ENCODE data around the gene ZNF664.

The ZNF664 gene

DNA sequence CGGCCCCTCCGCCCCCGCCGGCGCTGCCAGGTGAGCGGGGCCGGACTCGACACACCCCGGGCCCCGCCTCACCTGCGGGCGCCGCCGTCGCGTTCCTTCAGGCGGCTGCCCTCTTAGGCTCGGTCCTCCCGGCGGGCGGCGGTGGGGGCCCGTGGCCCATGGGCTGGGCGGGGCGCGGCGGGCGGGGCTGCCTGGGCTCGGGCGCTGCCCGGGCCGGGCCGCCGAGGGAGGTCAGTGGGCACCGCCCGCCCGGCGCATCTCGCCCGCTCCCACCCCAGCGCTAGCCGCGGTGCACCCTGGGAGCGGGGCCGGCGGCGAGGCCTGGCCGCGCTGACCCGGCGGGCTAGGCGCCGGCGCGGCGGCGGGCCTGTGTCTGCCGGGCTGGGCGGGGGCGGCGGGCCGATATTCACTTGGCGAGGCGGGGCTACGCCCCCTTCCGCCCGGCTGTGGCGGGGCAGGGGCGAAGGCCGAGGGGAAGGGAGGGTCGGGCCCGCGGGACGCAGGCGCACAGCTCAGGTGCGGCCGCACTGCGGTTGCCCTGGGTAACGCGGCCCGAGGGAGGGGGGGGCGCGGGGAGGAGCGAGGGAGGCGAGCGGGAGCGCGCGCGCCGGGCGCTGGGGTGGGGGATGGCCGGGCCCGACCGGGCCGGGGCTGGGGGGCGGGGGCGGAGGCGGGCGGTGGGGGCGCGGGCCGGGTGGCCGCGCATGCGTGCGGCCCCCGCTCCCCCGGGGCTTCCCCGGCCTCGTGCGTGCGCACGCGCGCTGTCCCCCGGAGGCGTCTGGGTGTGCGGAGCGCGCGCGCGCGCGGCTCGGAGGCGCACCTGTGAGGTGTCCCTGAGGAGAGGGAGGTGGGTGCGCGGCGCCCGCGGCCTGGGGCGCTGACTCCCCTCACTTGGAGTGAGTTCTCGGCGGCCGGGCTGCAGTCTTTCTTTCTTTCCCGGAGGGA is at the start of gene ZNF664, which contains the start of gene CCDC92:
Gene ZNF664 (plus strand): TSS at position 759 of the 945 bp plus-strand sequence. CDS start 38,930 bp downstream, outside the sequence.
Gene CCDC92 (minus strand): TSS at position 375 of the 945 bp plus-strand sequence. CDS start 28,526 bp downstream, outside the sequence.
- peak; percentile 89 to 94 for DNase-seq (ENCODE audit: low read depth in 2 of 2)

DNA sequence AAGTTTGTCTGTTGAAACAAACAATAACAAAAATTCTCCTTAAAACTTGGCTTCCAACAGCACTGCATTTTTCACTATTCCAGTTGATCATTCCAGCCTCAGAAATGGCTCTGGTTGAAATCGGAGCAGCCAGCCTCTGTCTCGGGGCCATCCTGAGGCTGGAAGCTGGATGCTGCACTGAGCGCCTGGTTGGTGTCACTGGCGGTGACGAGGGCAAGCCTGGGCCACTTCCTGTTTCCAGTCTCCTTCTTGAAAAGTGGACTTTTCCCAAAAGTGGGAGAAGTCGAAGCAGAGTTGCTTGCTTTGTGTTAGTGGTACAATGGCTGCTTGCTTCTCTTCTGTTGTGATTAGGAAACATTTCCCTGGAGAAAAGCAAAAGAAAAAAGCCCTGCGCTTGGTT is 49.1 kb upstream of the ZNF664 start:
- no peak for DNase-seq (ENCODE audit: low read depth in 2 of 2)

DNA sequence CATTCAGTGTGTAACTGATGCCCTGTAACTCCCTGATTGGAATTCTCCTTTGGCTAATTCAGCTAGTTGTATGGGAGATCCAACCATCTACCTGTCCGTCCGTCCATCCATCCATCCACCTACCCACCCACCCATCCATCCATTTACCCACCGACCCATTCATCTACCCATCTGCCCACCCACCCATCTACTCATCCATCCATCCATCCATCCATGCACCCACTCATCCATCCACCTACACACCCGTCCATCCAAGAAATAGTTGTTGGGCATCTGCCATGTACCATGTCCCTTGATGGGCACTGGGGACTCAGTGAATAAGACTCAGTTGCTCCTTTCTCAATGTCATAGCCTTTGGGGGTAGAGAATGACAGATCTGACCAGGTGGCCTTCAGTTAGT is 48.5 kb upstream of the ZNF664 start:
- DNase-seq (ENCODE audit: low read depth in 2 of 2) = no peak

DNA sequence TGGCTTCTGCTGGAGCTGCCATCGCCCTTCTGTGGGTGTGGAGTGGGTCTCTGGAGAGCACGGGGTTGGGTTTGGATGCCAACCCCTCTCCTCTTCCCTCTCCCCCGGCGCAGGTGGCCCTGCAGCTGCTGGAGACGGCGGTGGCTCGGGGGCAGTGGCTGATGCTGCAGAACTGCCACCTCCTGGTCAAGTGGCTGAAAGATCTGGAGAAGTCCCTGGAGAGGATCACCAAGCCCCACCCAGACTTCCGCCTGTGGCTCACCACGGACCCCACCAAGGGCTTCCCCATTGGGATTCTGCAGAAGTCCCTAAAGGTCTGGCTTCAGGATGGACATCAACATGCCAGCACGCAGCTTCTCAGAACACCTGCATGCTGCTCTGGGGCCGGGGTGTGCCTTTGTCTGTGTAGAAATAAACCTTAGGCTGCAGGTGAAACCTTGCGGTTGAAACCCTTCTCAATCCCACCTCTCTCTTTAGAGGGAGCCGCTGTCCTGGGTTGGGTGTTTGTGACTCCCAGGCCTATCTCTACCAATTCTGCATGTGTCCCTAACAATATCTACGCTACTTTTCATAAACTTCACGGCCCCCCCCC is 44.6 kb upstream of the ZNF664 start:
- no peak for DNase-seq (ENCODE audit: low read depth in 2 of 2)

DNA sequence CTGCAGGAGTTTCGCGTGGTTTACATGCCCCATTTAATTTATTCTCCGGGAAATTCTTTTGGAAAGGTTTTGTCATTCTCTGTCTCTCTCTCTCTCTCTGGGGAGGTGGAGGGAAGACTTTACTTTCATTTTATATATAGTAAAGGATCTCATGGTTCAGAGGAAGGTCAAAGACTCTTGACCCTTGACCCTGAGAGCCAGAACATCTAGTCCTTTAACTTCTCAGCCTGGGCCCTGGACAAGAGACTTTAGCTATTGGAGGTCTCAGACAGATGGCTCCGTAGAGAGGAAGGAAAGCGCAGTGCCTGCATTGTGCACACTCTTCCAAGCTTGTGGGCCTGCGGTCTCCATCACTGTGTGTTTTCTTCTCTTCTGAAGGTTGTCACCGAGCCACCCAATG is 44.1 kb upstream of the ZNF664 start:
- DNase-seq (ENCODE audit: low read depth in 2 of 2) = no peak

DNA sequence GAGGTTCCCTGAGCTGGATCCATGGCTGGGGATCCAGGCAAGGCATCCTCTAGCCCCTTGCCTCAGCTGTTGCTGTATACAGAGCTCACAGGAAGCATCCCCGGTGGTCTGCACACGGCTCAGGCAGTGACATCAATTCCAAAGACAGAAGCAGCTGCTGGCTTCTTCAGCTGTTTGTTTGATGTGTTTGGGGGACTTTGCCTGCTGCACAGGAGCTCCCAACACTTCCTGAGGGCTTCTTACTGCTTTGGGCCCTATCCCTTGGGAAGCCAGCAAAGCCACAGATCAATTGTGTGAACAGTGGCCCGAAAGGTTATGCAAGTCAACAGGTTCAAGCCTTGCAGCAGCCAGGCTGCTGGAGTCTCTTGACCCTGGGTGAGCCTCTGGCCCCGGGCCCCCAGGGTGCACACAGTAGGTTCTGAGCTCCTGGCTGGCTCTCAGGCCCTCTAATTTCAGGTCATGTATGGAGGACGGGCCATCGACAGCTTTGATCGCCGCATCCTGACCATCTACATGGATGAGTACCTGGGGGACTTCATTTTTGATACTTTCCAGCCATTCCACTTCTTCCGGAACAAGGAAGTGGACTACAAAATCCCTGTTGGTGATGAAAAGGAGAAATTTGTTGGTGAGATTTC is 43.0 kb upstream of the ZNF664 start:
- no peak for DNase-seq (ENCODE audit: low read depth in 2 of 2)

DNA sequence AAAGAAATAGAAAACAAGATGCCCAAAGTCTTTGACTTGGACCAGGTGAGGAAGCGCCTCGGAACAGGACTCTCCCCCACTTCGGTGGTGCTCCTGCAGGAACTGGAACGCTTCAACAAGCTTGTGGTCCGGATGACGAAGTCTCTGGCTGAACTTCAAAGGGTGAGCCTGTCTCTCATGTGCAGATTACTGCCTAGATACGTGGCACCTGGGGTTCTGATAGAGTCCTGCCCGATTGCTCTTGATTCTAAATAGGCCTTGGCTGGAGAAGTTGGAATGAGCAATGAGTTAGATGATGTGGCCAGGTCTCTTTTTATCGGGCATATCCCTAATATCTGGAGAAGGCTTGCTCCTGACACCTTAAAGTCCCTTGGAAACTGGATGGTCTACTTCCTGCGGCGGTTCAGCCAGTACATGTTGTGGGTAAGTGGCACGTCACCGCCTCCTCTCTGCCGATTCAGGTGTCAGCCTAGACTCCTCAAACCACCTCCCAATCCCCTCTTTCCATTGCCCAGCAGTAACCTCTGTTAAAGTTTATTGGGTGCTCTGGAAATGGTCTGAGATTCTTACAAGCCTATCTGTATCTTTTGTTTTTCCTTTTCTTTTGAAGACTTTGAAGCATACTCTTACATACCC is 41.2 kb upstream of the ZNF664 start:
- DNase-seq (ENCODE audit: low read depth in 2 of 2) = peak in 1 of 2 donors; percentile 18

DNA sequence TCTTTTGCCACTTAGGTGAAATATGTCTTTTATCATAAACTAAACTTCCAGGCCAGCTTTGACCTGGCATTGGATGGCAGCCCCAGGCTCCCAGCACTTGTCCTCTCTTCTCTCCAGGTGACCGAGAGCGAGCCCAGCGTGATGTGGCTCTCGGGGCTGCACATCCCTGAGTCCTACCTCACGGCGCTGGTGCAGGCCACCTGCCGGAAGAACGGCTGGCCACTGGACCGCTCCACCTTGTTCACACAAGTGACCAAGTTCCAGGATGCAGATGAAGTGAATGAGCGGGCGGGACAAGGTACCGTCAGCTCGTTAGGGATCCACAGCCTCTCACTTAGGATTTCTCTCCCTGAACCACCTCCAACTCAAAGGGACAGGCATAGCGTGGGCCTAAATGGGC is 39.8 kb upstream of the ZNF664 start:
- no peak for DNase-seq (ENCODE audit: low read depth in 2 of 2)

DNA sequence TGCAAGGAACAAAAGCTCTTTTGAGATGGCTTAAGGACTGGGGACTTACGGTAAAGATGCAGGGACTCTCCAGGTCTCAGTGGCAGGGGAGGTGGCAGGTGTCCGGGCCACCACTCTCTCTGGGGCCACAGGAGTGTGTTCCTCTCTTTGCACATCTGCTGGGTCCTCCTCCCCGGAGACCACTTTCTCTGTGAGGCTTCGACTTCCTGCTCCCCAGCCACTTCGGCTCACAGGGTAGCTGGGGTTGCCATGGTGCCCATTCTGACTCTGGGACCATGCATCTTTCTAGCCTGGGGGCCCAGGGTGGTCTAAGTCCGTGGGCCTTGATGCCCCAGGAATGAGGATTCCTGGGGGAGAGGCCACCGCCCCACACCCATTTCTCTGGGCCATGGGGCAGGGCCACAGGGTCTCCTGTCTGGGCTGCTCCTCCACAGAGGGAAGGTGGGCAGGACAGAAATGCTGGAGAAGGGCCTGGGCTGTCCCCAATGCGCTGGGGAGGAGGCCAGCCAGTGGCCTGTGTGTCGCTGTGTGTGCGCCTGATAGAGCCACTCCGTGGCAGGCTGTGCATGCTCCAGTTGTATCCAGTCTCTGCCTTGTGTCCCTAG is 38.9 kb upstream of the ZNF664 start:
- no peak for DNase-seq (ENCODE audit: low read depth in 2 of 2)

DNA sequence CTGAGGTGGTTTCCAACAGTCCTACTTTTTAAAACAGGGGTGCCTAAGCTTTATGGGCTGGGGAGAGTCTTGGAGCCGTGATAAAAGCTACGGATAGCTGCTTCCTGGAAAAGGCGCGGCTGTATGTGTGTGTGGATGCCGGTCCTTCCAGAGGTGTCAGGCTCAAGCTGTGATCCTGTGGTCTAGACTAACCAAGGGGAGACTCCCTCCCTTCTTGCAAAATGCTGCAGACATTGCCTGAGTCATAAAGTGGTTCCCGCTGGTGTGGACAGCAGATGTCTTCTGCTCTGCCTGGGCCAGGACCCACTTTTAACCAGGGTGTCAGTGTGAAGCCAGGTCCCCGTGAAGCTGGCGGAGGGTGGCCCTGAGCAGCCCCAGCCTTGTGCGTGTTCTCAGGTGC is 38.2 kb upstream of the ZNF664 start:
- DNase-seq (ENCODE audit: low read depth in 2 of 2) = no peak

DNA sequence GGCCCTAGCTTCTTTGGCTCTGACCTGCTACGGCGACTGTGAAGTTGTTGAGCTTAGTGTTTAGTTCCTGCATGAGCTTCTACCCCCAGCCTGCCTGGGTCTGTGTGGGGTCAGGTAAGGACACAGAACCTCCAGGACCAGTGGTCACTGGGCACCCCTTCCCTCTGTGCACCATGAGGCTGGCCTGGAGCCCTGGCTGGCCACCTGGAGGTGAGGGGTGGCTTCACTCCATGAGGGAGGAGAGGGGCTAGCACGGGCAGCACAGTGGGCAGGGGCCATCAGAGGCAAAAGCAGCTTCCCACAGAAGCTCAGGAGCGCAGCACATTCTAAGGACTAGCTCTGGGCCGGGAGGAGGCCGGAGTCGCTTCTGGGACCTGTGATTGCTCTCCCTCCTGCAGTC is 37.1 kb upstream of the ZNF664 start:
- no peak for DNase-seq (ENCODE audit: low read depth in 2 of 2)

DNA sequence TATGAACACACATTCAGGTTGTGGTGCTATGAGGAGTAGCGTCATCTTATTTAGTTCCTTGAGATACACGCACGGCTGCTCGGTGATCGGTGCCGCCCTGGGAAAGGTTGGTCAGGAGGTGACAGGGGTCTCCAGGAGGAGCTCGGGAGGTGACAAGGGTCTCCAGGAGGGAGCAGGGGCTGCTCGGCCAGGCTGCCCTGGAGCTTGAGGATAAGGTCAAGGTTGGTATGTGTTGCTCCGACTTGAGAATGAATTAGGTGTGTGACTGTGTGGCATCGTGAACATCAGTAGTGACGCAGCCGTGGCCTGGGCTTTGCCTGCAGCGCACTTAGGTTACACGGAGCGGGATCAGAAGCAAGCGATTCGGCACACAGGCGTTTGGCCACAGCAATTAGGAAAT is 36.5 kb upstream of the ZNF664 start:
- no peak for DNase-seq (ENCODE audit: low read depth in 2 of 2)

DNA sequence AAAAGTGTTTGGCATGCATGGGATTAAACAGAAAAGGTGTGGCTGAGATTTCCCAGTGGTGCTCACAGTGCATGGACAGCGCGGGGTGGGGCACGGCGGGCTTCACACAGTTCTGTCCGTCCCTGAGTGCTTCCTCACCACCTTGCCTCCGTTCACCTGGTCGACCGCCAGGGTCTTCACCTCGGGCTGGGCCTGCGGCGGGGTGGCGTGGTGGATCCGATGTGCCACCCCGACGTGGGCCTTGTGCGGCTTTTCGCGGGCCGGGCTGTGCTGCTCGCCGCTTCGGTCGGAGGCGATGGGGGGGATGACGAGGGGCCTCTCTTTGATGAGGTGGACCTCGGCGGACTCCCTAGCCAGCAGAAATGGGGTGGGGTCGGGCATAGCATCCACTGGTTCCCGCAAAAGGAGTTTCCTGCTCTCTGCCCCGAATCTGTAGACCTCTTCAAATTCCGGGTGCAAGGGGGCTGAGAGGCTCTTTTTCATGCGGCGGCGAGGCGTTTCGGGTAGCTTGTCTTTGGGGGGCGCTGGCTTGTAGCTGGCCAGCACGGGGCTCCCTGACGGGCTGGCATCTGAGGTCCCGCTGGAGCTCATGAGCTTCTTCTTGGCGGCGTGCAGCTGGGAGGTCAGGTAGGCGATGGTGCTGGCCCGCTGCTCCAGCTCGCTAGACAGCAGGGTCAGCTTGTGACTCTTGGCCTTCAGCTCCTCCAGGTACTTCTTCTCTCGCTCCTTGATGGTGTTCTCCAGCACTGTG is 35.9 kb upstream of the ZNF664 start:
- no peak for DNase-seq (ENCODE audit: low read depth in 2 of 2)

DNA sequence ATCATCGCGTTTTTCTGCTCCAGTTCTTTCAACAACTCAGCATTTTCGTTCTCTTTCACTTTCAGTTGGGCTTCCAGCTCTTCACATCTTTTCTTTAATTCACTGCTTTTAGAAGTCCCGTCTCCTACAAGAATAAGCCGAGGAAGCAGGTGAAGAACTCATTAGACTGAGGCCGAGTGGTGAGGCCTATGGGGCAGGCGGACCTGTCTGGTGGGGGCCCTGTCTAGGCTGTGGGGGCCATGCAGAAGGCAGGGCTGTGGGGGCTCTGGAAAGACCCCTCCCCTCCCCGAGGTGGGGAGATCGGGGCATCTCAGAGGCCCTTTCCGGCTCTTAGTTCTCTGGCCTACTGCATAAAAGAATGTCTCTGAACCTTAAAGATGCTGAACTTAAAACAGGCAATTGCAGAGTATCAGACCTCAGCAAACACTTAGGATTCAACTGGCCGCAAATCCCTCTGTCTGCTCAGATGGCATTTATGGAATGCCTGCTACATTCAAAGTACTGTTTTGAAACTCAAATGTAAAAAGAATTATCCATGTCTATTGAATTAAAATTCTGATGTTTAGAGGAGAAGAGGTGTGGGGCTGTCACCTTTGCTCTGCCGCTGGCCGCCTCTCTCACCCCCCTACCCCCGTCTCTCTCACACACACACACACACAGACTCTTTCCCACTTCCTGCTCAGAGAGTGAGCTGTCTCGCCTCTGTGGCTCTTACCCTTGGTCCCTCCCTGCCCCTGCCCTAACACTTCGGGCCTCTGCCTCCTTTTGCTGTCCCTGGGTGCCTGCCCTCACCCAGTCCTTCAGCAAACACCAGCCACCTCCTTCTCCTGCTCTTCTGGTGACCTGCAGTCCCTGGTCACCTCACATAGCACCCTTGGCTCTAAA is 35.1 kb upstream of the ZNF664 start:
- DNase-seq (ENCODE audit: low read depth in 2 of 2) = peak in 1 of 2 donors; percentile 22

DNA sequence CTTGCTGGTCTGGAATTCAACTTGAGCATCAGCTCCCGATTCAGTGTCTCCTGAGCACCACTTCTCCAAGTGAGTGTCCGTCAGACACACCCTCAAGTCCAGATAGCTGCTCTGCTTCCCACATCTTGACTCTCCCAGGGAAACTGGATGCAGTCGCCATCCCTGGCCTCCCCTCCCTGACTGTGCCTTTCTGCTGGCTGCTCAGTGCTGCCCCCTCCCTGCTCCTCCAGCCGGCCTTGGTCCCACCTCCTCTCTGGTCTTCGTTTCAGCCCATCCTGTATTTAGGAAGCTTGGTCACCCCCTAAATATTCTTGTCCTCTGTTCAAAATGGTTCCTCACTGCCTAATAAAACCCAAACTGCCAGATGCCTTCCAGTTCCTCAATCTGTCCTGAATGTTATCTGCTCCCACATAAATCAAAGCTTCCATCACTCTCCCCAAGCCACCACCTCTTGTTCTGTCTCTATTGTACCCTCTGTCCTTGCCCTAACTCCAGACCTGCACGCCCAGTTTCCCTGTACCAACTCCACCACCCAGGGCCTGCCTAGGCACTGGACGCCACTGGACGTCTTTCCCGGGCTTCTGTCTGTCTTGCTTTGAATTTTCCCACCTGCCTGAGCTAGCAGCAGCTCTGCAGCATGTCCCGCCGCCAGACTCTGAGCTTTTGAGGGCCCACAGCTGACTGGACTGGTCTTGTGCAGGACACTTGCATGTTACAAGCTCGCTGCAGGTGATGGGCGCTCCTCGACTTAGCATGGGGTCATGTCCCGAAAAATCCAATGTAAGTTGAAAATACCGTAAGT is 34.1 kb upstream of the ZNF664 start:
- no peak for DNase-seq (ENCODE audit: low read depth in 2 of 2)

DNA sequence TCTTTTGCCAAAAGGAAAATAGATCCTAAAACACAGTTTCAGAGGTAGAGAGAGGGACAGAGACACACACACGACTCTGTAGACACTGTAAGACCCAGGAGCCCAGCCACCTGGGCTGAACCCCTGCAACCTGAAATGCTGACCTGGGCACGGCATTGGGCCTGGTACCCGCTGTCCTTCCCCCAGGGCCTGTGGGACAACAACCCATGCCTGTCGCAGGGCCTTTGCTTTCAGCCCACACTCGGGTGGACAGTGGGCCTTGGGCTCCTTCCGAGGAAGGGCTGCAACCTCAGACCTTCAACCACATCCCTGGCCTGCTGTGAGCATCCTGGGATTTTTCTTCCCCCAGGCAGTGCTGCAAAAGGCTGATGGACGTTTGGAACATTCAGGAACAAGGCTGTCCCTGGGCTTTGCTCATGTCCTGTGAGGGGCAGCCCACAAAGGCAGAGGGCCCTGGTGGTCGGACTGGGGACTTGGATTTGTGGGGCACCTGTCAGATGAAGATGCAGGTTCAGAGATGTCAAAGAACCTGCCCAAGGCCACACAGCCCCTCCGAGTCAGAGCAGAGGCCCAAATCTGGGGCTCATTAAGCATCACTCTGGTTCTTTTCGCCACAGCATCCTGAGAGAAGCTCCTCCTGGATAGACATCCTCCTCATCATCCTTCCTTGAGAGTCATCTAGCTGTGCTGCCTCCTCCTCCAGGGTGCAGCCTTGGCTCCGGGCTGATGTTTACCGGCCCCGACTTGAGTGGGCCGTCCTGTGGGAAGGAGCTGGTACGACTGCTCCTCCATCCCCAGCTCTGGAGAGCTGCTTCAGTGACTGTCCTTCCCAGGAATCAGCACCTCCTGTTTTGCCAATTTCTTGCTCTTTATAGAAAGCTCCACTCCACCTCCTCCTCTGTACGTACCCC is 33.0 kb upstream of the ZNF664 start:
- no peak for DNase-seq (ENCODE audit: low read depth in 2 of 2)

DNA sequence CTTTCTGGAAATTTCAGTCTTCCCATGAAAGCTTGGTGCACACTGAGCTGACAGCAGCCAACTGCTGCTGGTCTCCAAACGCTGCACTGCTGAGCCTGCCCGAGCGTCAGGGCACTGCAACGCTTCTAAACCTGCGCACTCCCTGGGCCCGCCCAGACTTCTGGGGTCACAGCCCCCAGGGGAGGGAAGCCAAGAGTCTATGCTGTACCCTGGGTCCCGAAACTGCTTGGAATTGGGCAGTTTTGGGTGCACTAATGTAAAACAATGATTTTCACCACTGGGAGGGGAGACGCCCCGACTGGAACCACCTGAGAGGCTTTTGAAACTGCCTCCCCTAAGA is 32.4 kb upstream of the ZNF664 start:
- DNase-seq (ENCODE audit: low read depth in 2 of 2) = no peak

DNA sequence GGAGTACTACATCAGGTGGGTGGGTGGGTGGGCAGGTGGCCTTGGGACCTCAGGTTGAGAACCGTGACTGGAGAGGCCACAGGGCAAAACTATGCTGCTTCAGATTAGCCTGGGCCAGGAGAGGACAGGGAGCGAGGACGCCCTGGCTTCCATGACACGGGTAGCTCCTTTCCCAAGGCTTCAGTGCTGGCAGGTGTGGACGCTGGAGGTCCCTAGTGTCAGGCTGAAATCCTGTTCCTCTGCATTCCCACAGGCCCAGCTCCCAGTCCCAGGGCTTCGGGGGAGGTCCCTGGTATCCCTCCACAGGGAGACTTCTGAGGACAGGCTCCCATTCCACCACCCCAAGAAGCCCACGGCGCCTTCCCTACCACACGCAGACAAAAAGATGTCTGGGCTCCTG is 32.0 kb upstream of the ZNF664 start:
- no peak for DNase-seq (ENCODE audit: low read depth in 2 of 2)
